Measurements from ENCODE around the gene ABHD17C.

- TF ChIP-seq CTCF (IDR thresholded peaks at IDR 0.05) (no peak), POLR2AphosphoS5 (IDR thresholded peaks at IDR 0.05) (no peak)
These were observed 25.3 kb upstream of the ABHD17C start for GRCh38 chr15:80669663-80670273.

All from transverse colon (tissue), 4 donors.